Ammon's horn (tissue), 1 donor: ENCODE results near the gene CHRNA9.
"Not testable (repeated sequence)": the region's sequence is repeated elsewhere in the genome, so short reads cannot be mapped to it uniquely, and the experiment has no call there.

Experiments
- DNase-seq: peaks from one replicate; pipeline ENCODE4 v3.0.0-alpha.2; 2016; ENCODE audit warnings: low spot score

Gene CHRNA9

DNA sequence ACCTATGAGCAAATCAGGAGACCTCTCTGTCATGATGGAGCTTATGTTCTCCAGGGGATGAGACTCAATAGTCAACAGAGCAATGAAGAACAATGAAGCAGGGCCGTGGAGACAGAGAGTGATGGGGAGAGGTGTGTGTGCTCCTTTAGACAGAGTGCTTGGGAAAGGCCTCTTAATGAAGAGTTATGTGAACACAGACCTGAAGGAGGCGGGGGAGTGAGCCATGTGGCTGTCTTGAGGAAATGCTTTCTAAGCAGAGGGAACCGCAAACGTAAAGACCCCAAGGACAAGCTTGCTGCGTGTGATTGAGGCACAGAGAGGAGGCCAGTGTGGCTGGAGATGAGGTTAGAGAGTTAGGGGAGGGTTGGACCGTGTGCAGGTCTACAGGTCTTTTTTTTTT, 53.1 kb downstream of the CHRNA9 start:
- DNase-seq, result no peak

DNA sequence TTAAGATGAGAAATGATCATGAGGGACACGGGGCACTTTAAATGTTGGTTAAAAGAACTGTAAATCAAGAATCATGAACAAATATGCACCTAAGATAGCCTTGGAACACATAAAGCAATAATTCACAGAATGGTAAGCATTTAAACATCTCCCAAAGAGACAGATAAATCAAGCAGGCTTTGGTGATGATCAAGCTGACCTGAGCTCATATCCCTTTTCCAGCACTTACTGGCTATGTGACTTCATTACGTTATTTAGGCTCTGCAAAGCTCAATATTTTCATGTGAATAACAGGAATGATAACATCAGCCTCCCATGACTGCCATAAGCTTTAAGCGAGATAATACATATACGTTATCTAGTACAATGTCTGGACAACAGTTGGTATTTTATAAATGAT, 54.9 kb downstream of the CHRNA9 start:
- no peak for DNase-seq

DNA sequence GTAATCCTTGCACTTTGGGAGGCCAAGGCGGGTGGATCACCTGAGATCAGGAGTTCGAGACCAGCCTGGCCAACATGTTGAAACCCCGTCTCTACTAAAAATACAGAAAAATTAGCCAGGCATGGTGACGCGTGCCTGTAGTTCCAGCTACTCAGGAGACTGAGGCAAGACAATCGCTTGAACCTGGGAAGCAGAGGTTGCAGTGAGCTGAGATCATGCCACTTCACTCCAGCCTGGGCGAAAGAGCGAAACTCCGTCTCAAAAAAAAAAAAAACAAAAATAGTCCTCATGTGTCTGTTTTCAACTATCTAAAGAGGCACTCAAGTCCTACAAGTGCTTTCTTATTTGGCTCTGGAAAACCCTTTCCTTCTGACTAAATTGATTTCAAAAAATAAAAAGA, 57.1 kb downstream of the CHRNA9 start:
- not testable (repeated sequence) for DNase-seq

DNA sequence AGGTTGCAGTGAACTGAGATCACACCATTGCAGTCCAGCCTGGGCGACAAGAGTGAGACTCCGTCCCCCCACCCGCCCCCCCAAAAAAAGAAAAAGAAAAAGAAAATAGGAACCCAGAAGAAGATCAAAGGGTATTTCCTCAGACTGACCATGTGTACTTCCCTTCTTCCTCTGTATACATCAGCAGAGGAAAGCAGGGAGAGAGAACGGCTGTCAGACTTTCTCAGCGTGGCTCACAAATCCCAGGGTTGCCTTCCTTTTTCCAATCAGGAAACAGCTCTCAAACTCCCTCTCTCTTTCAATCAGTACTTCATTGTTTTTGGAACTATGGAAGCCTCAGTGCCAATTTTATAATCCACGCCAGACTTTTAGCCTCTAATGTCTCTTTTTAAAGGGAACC, 59.1 kb downstream of the CHRNA9 start:
- DNase-seq, result peak; percentile 4

DNA sequence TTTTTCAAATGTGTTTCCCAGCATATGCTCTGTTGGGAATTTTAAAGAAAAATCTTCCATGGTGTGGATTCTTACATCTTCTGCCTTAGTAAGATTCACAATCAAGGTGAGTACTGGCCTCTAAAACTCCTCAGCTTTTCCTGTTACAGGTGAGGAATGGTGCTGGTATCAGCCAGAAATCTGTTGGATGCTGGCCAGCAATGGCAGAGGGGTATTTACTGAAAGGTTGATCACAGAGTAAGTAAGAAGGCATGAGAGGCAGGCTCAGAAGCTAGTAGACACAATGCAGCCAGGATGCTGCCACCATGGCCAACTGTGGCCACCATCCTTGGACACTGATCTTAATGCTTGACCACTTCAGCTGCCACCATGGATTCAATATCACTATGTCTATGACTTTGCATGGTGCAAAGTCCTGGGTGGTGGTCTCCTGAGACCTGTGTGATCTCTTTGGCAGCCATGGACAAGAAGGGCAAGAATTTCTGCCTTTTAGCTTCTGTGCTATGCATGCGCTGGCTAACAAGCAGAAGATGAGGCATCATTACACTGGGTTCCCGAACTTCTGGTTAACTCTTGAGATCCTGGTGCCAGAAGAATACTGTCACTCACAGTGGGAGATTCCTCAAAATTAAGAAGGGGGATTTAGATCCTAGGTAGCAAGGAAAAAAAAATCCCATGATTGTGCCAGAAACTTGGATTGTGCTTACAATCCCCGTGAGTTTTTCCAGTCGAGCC, 60.2 kb downstream of the CHRNA9 start:
- DNase-seq, result no peak

DNA sequence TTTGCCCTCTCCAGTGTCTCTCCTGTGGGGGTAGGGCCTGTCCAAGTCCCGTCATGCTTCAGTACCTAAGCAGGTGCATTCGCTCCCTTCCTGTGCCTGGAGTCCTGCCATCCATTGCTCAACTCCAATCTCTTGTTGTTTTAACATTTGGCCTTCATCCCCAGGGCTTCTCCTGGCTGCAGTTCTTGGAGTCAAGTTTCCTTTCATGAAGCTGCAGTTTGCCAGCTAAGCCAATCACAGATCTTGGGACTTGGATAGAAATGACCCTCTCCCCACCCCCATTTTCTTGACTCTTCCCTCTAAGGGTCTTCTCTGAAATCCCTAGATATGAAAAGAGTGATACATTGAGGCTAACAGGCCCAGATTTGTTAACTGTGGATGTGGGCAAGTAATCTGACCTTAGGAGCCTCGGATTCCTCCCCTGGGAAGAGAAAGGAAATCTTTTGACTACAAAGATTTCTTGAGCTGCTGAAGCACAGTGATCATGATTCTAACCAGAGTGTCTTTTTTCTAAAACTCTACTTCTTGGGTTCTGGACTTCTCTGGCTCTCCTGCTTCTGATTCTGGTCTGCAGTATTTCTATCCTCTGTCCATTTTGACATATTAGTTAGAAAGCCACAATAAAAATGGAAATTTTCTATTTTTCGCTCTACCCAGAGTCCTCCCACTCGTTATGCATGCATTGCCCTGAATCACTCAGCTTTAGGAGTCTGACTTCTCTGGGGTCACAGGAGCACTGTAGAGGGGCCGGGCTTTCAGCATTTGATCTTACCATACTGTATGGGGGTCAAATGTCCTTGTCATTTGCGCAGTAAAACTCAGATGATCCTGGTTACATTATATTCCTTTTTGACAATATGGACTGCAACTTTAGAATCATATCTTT, 61.0 kb downstream of the CHRNA9 start:
- DNase-seq, result no peak

DNA sequence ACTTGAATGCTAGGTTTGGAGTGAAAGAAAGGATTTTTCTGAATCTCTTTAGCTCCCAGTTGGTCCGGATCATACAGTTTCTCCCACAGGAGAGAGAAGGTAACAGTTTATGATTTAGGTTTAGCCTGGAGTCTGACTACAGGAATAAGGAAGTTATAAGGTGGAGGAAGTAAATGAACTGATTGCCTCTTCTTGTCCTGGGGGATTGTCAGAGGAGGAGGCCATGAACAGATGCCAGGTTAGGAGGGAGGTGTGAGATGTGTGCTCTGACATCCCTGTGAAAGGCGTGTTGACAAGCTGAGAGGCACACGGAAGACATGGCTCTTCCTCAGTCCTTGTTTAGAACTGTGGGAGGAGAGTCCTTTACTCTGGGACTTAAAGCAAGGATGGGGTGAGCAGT, 64.4 kb downstream of the CHRNA9 start:
- DNase-seq, result no peak

DNA sequence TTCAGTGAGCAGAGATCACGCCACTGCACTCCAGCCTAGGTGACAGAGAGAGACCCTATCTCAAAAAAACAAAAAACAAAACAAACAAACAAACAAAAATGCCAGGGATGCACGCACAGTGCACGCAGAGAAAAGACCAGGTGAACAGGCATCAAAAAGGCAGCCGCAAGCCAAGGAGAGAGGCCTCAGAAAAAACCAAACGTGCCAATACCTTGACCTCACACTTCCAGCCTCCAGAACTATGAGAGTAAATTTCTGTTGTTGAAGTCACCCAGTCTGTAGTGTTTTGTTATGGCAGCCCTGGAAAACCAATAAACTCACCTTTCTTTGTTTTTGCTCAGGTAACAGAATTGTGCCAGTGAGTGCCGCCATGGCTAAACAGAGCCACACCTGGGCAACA, 66.0 kb downstream of the CHRNA9 start:
- no peak for DNase-seq

DNA sequence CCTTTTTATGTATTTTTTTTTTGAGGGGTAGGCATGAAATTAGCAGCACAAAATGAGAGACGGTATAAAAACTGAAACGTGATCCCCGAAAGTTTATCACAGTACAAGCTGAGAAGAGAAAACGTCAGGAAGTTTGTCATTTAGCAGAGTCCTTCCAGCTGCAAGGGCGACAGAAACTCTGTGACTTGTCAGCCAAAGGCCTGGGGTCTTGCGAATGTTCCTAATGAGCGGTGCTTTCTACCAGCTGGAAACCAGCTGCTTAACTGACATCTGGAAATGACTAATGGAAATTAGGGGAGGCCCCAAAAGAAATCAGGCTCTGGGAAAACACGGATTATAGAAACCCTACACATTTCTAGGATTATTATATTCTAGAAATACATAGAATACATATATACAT, 66.5 kb downstream of the CHRNA9 start:
- no peak for DNase-seq

DNA sequence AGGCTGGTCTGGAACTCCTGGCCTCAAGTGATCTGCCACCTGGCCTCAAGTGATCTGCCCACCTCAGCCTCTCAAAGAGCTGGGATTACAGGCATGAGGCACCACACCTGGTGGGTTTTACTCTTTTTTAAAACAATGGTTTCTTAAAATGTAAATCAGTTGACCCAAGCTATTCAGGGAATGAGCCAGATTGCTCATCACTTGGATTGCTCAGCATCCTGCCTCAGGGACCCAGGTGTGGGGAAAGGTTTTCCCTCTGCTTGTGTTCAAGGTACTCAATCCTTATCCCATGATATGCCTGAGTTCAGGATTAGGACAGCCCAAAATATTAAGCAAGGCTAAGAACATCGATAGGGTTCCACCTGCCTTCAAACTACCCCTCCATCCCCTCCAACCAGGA, 67.4 kb downstream of the CHRNA9 start:
- no peak for DNase-seq

DNA sequence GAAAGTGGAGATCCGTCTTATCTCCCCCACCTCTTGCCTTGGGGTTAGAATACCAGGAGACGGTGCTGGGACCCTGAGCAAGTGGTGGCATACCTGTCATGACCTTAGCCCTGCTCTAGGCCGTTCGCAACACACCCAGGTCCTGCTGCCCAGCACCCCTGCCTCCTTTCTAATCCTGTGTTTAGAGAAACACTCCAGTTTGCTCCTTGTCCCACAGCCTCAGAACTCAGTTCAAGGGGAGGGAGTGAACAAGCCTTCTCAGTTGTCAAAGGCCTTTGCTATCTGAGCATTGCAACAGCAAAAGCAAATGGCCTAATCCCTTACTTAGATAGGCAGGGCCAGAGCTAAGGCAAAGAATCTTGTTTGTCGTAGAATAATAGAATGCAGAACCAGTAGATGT, 67.9 kb downstream of the CHRNA9 start:
- DNase-seq, result no peak
